GM23338 (cell line): ENCODE data around the gene CDH23. TPM values are rescaled to one million over a fixed set of nuclear protein-coding genes. Genes with fewer than 3 reads are reported as not detected.

ENCODE experiments used
- ATAC-seq: fragments of 200-7000 bp; cut with Tn5 transposase; 3 replicates; pipeline ENCODE4 v1.9.1; 2020
- DNase-seq: peaks from one replicate; pipeline ENCODE4 v3.0.0-alpha.2; 2015; ENCODE audit warnings: low spot score
- H2AFZ ChIP-seq: fragments of 200-600 bp; sonication (generic); 2 replicates; pipeline ENCODE4 v1.8.0; 2016; ENCODE audit warnings: antibody characterized with exemption, mild to moderate bottlenecking, moderate library complexity
- H3F3A ChIP-seq: fragments of 200-600 bp; sonication (generic); replicated peaks from 2 replicates; pipeline ENCODE4 v1.8.0; 2017; ENCODE audit warnings: antibody characterized with exemption, mixed run types, low read depth
- H3K27ac ChIP-seq: fragments of 200-600 bp; sonication (generic); 2 replicates; pipeline ENCODE4 v1.6.1; 2016; ENCODE audit warnings: low read depth
- H3K27me3 ChIP-seq: fragments of 200-600 bp; sonication (generic); 2 replicates; pipeline ENCODE4 v1.8.0; 2016; ENCODE audit warnings: mild to moderate bottlenecking, mixed run types, moderate library complexity; ENCODE audit not compliant: insufficient read depth
- H3K36me3 ChIP-seq: fragments of 200-600 bp; sonication (generic); 2 replicates; pipeline ENCODE4 v1.8.0; 2016; ENCODE audit warnings: mild to moderate bottlenecking; ENCODE audit not compliant: insufficient read depth
- H3K4me1 ChIP-seq: fragments of 200-600 bp; sonication (generic); 2 replicates; pipeline ENCODE4 v1.8.0; 2016; ENCODE audit warnings: mild to moderate bottlenecking, moderate library complexity; ENCODE audit not compliant: insufficient read depth
- H3K4me2 ChIP-seq: fragments of 200-600 bp; sonication (generic); 2 replicates; pipeline ENCODE4 v1.7.1; 2017; ENCODE audit warnings: mixed run types
- H3K4me3 ChIP-seq: fragments of 200-600 bp; sonication (generic); 2 replicates; pipeline ENCODE4 v1.6.1; 2016; ENCODE audit warnings: mixed run types
- H3K79me2 ChIP-seq: fragments of 200-600 bp; sonication (generic); replicated peaks from 2 replicates; pipeline ENCODE4 v1.8.0; 2017; ENCODE audit warnings: mild to moderate bottlenecking; ENCODE audit not compliant: insufficient read depth
- H3K9me2 ChIP-seq: fragments of 200-600 bp; sonication (generic); 2 replicates; pipeline ENCODE4 v1.8.0; 2017; ENCODE audit not compliant: insufficient read depth
- H4K20me1 ChIP-seq: fragments of 200-600 bp; sonication (generic); replicated peaks from 2 replicates; pipeline ENCODE4 v1.8.0; 2017; ENCODE audit warnings: mild to moderate bottlenecking; ENCODE audit not compliant: insufficient read depth
- H3K27ac Mint-ChIP-seq: 2 replicates; pipeline ENCODE4 v1.8.0; 2020; ENCODE audit warnings: inconsistent platforms, mild to moderate bottlenecking, moderate library complexity, mixed read lengths
- H3K27me3 Mint-ChIP-seq: 3 replicates; pipeline ENCODE4 v1.8.0; 2022; ENCODE audit warnings: low read depth, mild to moderate bottlenecking, moderate library complexity, mixed read lengths, inconsistent platforms; ENCODE audit not compliant: insufficient read depth, poor library complexity
- H3K36me3 Mint-ChIP-seq: 3 replicates; pipeline ENCODE4 v1.8.0; 2021; ENCODE audit warnings: low read depth, mild to moderate bottlenecking, inconsistent platforms, moderate library complexity, mixed read lengths
- H3K4me1 Mint-ChIP-seq: 3 replicates; pipeline ENCODE4 v1.8.0; 2020; ENCODE audit warnings: mild to moderate bottlenecking, inconsistent platforms, mixed read lengths
- H3K4me3 Mint-ChIP-seq: 3 replicates; pipeline ENCODE4 v1.8.0; 2021; ENCODE audit warnings: moderate library complexity, mild to moderate bottlenecking, inconsistent platforms, mixed read lengths
- H3K9me3 Mint-ChIP-seq: 3 replicates; pipeline ENCODE4 v1.8.0; 2020; ENCODE audit warnings: moderate library complexity, mild to moderate bottlenecking, inconsistent platforms, mixed read lengths
- CREB1 ChIP-seq: fragments of 250-450 bp; sonication (Bioruptor Pico); IDR thresholded peaks from 2 replicates; pipeline ENCODE4 v1.5.0; 2020; ENCODE audit warnings: low read depth, mild to moderate bottlenecking, moderate library complexity
- EZH2 ChIP-seq: fragments of 200-600 bp; sonication (generic); IDR thresholded peaks from one replicate; pipeline ENCODE4 v1.8.0; 2017; ENCODE audit warnings: antibody characterized with exemption, mild to moderate bottlenecking, low read depth; ENCODE audit not compliant: unreplicated experiment
- EZH2phosphoT487 ChIP-seq: fragments of 200-600 bp; sonication (generic); IDR thresholded peaks from one replicate; pipeline ENCODE4 v1.8.1; 2018; ENCODE audit warnings: antibody characterized with exemption; ENCODE audit not compliant: unreplicated experiment
- JUNB ChIP-seq: IDR thresholded peaks from one replicate; pipeline ENCODE4 v1.6.1; 2016; ENCODE audit warnings: antibody characterized with exemption; ENCODE audit not compliant: unreplicated experiment
- POLR2AphosphoS5 ChIP-seq: IDR thresholded peaks from 2 replicates; pipeline ENCODE4 v1.6.1; 2016; ENCODE audit warnings: antibody characterized with exemption, low read depth
- ZNF114 ChIP-seq: fragments of 250-450 bp; sonication (Bioruptor Pico); IDR thresholded peaks from 2 replicates; pipeline ENCODE4 v1.5.0; 2020; ENCODE audit warnings: mild to moderate bottlenecking, moderate library complexity
- ZNF331 ChIP-seq: fragments of 250-450 bp; sonication (Bioruptor Pico); IDR thresholded peaks from 2 replicates; pipeline ENCODE4 v1.5.0; 2020; ENCODE audit warnings: low read depth, mild to moderate bottlenecking, moderate library complexity
- polyA plus RNA-seq: library from polyadenylated mRNA; unstranded; fragments of >200 nt; fragmentation: Nextera tagmentation; extraction: Ambion mirVana; gene quantifications from 2 replicates; pipeline ENCODE4 v1.2.1, GENCODE V29; 2016
- total RNA-seq: library from RNA; depleted of rRNA; stranded (reverse); fragments of >200 nt; shearing (Covaris generic); gene quantifications from 2 replicates; pipeline ENCODE4 v1.2.3, GENCODE V29; 2014
- TF ChIP-seq, protein P1 (sequence below): fragments of 250-450 bp; sonication (Bioruptor Pico); IDR thresholded peaks from 2 replicates; pipeline ENCODE4 v1.5.0; 2020; ENCODE audit warnings: mild to moderate bottlenecking, moderate library complexity
- TF ChIP-seq, protein P2 (sequence below): IDR thresholded peaks from one replicate; pipeline ENCODE4 v1.6.1; 2018; ENCODE audit warnings: antibody characterized with exemption; ENCODE audit not compliant: unreplicated experiment
- TF ChIP-seq, protein P3 (sequence below), 2 experiments: fragments of 200-600 bp in 1 of 2; sonication (generic) in 1 of 2; conservative IDR thresholded peaks; 2 replicates each; pipeline versions ENCODE4 v1.5.1 to v1.6.1; 2016 to 2017; ENCODE audit warnings: antibody characterized with exemption in 2 of 2, low read depth in 2 of 2, mild to moderate bottlenecking in 2 of 2, moderate library complexity in 1 of 2
- TF ChIP-seq, protein P4 (sequence below): IDR thresholded peaks from 2 replicates; pipeline ENCODE4 v1.6.1; 2016; ENCODE audit warnings: antibody characterized with exemption

Gene CDH23
- total and polyA plus RNA-seq, 2 experiments from 2014 or later, result 0.95 to 4.3 TPM

DNA sequence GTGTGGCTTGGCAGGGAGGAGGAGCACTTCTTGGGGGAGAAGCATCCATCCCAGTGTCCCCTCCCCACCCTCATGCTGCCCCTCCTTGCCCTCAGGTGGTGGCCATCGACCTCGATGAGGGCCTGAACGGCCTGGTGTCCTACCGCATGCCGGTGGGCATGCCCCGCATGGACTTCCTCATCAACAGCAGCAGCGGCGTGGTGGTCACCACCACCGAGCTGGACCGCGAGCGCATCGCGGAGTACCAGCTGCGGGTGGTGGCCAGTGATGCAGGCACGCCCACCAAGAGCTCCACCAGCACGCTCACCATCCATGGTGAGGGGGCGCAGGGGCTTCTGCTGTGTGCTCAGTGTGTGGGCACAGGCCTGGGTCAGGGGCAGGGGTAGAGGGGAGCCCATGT is 308.1 kb downstream of the CDH23 start:
- no peaks in the 10 kb centered on the region for H3K36me3 ChIP-seq
- H3K27me3 Mint-ChIP-seq, result peaks cover 6% of the 10 kb centered on the region
- ATAC-seq, result no peak

More for the DNA sequence above, 308.1 kb downstream of the CDH23 start:
- H3K9me2 ChIP-seq, result no peaks in the 10 kb centered on the region
- DNase-seq, result no peak
- H3K27me3 ChIP-seq, result no peaks in the 10 kb centered on the region
- H4K20me1 ChIP-seq, result no peaks in the 10 kb centered on the region
- H3K4me3 ChIP-seq, result no peak overlapping the region
- no peaks in the 10 kb centered on the region for H3K79me2 ChIP-seq
- no peaks in the 10 kb centered on the region for H3F3A ChIP-seq
- no peak overlapping the region for H2AFZ ChIP-seq
- no peak for TF ChIP-seq ZNF114
- TF ChIP-seq, protein P1, sequence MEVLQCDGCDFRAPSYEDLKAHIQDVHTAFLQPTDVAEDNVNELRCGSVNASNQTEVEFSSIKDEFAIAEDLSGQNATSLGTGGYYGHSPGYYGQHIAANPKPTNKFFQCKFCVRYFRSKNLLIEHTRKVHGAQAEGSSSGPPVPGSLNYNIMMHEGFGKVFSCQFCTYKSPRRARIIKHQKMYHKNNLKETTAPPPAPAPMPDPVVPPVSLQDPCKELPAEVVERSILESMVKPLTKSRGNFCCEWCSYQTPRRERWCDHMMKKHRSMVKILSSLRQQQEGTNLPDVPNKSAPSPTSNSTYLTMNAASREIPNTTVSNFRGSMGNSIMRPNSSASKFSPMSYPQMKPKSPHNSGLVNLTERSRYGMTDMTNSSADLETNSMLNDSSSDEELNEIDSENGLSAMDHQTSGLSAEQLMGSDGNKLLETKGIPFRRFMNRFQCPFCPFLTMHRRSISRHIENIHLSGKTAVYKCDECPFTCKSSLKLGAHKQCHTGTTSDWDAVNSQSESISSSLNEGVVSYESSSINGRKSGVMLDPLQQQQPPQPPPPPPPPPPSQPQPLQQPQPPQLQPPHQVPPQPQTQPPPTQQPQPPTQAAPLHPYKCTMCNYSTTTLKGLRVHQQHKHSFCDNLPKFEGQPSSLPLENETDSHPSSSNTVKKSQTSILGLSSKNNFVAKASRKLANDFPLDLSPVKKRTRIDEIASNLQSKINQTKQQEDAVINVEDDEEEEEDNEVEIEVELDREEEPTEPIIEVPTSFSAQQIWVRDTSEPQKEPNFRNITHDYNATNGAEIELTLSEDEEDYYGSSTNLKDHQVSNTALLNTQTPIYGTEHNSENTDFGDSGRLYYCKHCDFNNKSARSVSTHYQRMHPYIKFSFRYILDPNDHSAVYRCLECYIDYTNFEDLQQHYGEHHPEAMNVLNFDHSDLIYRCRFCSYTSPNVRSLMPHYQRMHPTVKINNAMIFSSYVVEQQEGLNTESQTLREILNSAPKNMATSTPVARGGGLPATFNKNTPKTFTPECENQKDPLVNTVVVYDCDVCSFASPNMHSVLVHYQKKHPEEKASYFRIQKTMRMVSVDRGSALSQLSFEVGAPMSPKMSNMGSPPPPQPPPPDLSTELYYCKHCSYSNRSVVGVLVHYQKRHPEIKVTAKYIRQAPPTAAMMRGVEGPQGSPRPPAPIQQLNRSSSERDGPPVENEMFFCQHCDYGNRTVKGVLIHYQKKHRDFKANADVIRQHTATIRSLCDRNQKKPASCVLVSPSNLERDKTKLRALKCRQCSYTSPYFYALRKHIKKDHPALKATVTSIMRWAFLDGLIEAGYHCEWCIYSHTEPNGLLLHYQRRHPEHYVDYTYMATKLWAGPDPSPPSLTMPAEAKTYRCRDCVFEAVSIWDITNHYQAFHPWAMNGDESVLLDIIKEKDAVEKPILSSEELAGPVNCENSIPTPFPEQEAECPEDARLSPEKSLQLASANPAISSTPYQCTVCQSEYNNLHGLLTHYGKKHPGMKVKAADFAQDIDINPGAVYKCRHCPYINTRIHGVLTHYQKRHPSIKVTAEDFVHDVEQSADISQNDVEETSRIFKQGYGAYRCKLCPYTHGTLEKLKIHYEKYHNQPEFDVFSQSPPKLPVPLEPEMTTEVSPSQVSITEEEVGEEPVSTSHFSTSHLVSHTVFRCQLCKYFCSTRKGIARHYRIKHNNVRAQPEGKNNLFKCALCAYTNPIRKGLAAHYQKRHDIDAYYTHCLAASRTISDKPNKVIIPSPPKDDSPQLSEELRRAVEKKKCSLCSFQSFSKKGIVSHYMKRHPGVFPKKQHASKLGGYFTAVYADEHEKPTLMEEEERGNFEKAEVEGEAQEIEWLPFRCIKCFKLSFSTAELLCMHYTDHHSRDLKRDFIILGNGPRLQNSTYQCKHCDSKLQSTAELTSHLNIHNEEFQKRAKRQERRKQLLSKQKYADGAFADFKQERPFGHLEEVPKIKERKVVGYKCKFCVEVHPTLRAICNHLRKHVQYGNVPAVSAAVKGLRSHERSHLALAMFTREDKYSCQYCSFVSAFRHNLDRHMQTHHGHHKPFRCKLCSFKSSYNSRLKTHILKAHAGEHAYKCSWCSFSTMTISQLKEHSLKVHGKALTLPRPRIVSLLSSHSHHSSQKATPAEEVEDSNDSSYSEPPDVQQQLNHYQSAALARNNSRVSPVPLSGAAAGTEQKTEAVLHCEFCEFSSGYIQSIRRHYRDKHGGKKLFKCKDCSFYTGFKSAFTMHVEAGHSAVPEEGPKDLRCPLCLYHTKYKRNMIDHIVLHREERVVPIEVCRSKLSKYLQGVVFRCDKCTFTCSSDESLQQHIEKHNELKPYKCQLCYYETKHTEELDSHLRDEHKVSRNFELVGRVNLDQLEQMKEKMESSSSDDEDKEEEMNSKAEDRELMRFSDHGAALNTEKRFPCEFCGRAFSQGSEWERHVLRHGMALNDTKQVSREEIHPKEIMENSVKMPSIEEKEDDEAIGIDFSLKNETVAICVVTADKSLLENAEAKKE (CRISPR knock-in tag), result no peak
- TF ChIP-seq EZH2, result no peak
- TF ChIP-seq, protein P2, sequence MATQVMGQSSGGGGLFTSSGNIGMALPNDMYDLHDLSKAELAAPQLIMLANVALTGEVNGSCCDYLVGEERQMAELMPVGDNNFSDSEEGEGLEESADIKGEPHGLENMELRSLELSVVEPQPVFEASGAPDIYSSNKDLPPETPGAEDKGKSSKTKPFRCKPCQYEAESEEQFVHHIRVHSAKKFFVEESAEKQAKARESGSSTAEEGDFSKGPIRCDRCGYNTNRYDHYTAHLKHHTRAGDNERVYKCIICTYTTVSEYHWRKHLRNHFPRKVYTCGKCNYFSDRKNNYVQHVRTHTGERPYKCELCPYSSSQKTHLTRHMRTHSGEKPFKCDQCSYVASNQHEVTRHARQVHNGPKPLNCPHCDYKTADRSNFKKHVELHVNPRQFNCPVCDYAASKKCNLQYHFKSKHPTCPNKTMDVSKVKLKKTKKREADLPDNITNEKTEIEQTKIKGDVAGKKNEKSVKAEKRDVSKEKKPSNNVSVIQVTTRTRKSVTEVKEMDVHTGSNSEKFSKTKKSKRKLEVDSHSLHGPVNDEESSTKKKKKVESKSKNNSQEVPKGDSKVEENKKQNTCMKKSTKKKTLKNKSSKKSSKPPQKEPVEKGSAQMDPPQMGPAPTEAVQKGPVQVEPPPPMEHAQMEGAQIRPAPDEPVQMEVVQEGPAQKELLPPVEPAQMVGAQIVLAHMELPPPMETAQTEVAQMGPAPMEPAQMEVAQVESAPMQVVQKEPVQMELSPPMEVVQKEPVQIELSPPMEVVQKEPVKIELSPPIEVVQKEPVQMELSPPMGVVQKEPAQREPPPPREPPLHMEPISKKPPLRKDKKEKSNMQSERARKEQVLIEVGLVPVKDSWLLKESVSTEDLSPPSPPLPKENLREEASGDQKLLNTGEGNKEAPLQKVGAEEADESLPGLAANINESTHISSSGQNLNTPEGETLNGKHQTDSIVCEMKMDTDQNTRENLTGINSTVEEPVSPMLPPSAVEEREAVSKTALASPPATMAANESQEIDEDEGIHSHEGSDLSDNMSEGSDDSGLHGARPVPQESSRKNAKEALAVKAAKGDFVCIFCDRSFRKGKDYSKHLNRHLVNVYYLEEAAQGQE, result no peak
- no peak for TF ChIP-seq CREB1 (CRISPR knock-in tag)
- TF ChIP-seq POLR2AphosphoS5, result no peak
- TF ChIP-seq, protein P3, sequence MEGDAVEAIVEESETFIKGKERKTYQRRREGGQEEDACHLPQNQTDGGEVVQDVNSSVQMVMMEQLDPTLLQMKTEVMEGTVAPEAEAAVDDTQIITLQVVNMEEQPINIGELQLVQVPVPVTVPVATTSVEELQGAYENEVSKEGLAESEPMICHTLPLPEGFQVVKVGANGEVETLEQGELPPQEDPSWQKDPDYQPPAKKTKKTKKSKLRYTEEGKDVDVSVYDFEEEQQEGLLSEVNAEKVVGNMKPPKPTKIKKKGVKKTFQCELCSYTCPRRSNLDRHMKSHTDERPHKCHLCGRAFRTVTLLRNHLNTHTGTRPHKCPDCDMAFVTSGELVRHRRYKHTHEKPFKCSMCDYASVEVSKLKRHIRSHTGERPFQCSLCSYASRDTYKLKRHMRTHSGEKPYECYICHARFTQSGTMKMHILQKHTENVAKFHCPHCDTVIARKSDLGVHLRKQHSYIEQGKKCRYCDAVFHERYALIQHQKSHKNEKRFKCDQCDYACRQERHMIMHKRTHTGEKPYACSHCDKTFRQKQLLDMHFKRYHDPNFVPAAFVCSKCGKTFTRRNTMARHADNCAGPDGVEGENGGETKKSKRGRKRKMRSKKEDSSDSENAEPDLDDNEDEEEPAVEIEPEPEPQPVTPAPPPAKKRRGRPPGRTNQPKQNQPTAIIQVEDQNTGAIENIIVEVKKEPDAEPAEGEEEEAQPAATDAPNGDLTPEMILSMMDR (conservative IDR thresholded peaks at IDR 0.05; ENCODE audit: low read depth in 2 of 2), result no peak
- no peak for TF ChIP-seq JUNB
- TF ChIP-seq EZH2phosphoT487, result no peak
- TF ChIP-seq, protein P4, sequence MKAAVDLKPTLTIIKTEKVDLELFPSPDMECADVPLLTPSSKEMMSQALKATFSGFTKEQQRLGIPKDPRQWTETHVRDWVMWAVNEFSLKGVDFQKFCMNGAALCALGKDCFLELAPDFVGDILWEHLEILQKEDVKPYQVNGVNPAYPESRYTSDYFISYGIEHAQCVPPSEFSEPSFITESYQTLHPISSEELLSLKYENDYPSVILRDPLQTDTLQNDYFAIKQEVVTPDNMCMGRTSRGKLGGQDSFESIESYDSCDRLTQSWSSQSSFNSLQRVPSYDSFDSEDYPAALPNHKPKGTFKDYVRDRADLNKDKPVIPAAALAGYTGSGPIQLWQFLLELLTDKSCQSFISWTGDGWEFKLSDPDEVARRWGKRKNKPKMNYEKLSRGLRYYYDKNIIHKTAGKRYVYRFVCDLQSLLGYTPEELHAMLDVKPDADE, result no peak
- TF ChIP-seq ZNF331, result no peak
- no peak overlapping the region for H3K27ac ChIP-seq
- no peaks in the 10 kb centered on the region for H3K4me1 ChIP-seq
- H3K27ac Mint-ChIP-seq, result no peak overlapping the region
- H3K36me3 Mint-ChIP-seq, result no peaks in the 10 kb centered on the region
- no peak overlapping the region for H3K4me2 ChIP-seq
- H3K4me1 Mint-ChIP-seq, result no peaks in the 10 kb centered on the region; the same call in 1 of the 3 replicates
- no peak overlapping the region for H3K4me3 Mint-ChIP-seq
- no peaks in the 10 kb centered on the region for H3K9me3 Mint-ChIP-seq
